WTC11 (cell line): ENCODE measurements around the gene TNS3. TPM values are rescaled to one million over a fixed set of nuclear protein-coding genes. Genes with fewer than 3 reads are reported as not detected.
"Not testable (repeated sequence)": the region's sequence is repeated elsewhere in the genome, so short reads cannot be mapped to it uniquely, and the experiment has no call there.

Source experiments
- ATAC-seq: fragments of 200-7000 bp; cut with Tn5 transposase; 2 replicates; pipeline ENCODE4 v1.10.0; 2021; ENCODE audit warnings: mild to moderate bottlenecking, moderate library complexity
- CTCF ChIA-PET: fragments of 300-600 bp; sonication (Branson Sonifier 250); formaldehyde crosslinking; loops from one replicate; lab custom pipeline; 2021; ENCODE audit warnings: antibody characterized with exemption; lab: Charles Lee
- POLR2A ChIA-PET: fragments of 350-600 bp; sonication (Branson Sonifier 250); formaldehyde crosslinking; loops from one replicate; lab custom pipeline; 2021; ENCODE audit warnings: antibody characterized with exemption; lab: Charles Lee
- DNase-seq: peaks from one replicate; pipeline ENCODE4 v3.0.0; 2021; ENCODE audit warnings: low spot score
- H3K27ac Mint-ChIP-seq: 2 replicates; pipeline ENCODE4 v1.8.0; 2021; ENCODE audit warnings: mixed read lengths
- H3K27me3 Mint-ChIP-seq: 2 replicates; pipeline ENCODE4 v1.8.0; 2021; ENCODE audit warnings: low read depth, mild to moderate bottlenecking, moderate library complexity, mixed read lengths
- H3K36me3 Mint-ChIP-seq: 2 replicates; pipeline ENCODE4 v1.8.0; 2021; ENCODE audit warnings: mixed read lengths
- H3K4me1 Mint-ChIP-seq: 2 replicates; pipeline ENCODE4 v1.8.0; 2022; ENCODE audit warnings: mixed read lengths
- H3K4me3 Mint-ChIP-seq: 2 replicates; pipeline ENCODE4 v1.8.0; 2021; ENCODE audit warnings: mild to moderate bottlenecking, moderate library complexity, mixed read lengths
- H3K9me3 Mint-ChIP-seq: 2 replicates; pipeline ENCODE4 v1.8.0; 2021; ENCODE audit warnings: mixed read lengths
- ATF1 ChIP-seq: sonication (generic); formaldehyde crosslinking; IDR thresholded peaks from 2 replicates; pipeline ENCODE4 v1.8.1; 2023; ENCODE audit warnings: mild to moderate bottlenecking, moderate library complexity, missing genetic modification reagents
- E2F5 ChIP-seq: sonication (generic); formaldehyde crosslinking; IDR thresholded peaks from 2 replicates; pipeline ENCODE4 v1.8.1; 2022; ENCODE audit warnings: mild to moderate bottlenecking, moderate library complexity, missing genetic modification reagents
- GABPB1 ChIP-seq: sonication (generic); formaldehyde crosslinking; IDR thresholded peaks from 2 replicates; pipeline ENCODE4 v1.8.1; 2023; ENCODE audit warnings: mild to moderate bottlenecking, missing genetic modification reagents
- KAT7 ChIP-seq: sonication (generic); formaldehyde crosslinking; IDR thresholded peaks from 2 replicates; pipeline ENCODE4 v1.8.1; 2023; ENCODE audit warnings: missing genetic modification reagents, mild to moderate bottlenecking, borderline replicate concordance
- MYBL2 ChIP-seq: sonication (generic); formaldehyde crosslinking; IDR thresholded peaks from 2 replicates; pipeline ENCODE4 v1.8.1; 2023; ENCODE audit warnings: mild to moderate bottlenecking, moderate library complexity, missing genetic modification reagents
- NFATC4 ChIP-seq: fragments of 250-450 bp; sonication (Bioruptor Pico); IDR thresholded peaks from 2 replicates; pipeline ENCODE4 v1.9.0; 2021; ENCODE audit warnings: mild to moderate bottlenecking
- OVOL2 ChIP-seq: fragments of 250-450 bp; sonication (Bioruptor Pico); IDR thresholded peaks from 2 replicates; pipeline ENCODE4 v1.9.0; 2021; ENCODE audit warnings: mild to moderate bottlenecking, borderline replicate concordance
- PRRX2 ChIP-seq: fragments of 250-450 bp; sonication (Bioruptor Pico); IDR thresholded peaks from 2 replicates; pipeline ENCODE4 v1.8.0; 2021; ENCODE audit warnings: mild to moderate bottlenecking
- TCF7 ChIP-seq: sonication (generic); formaldehyde crosslinking; IDR thresholded peaks from 2 replicates; pipeline ENCODE4 v1.8.0; 2022; ENCODE audit warnings: mild to moderate bottlenecking, low read depth, missing genetic modification reagents, moderate library complexity
- ZBTB21 ChIP-seq: sonication (generic); formaldehyde crosslinking; IDR thresholded peaks from 2 replicates; pipeline ENCODE4 v1.8.1; 2023; ENCODE audit warnings: mild to moderate bottlenecking, missing genetic modification reagents, borderline replicate concordance
- total RNA-seq: library from RNA; stranded (reverse); gene quantifications from 3 replicates; pipeline ENCODE4 v1.2.3, GENCODE V29; 2021
- TF ChIP-seq, protein P1 (sequence below): sonication (generic); formaldehyde crosslinking; IDR thresholded peaks from 2 replicates; pipeline ENCODE4 v1.8.1; 2023; ENCODE audit warnings: mild to moderate bottlenecking, missing genetic modification reagents
- TF ChIP-seq, protein P2 (sequence below): sonication (generic); formaldehyde crosslinking; IDR thresholded peaks from 2 replicates; pipeline ENCODE4 v1.8.0; 2022; ENCODE audit warnings: mild to moderate bottlenecking, missing genetic modification reagents
- TF ChIP-seq, protein P3 (sequence below): sonication (generic); formaldehyde crosslinking; IDR thresholded peaks from 2 replicates; pipeline ENCODE4 v1.8.0; 2023; ENCODE audit warnings: missing genetic modification reagents
- TF ChIP-seq, protein P4 (sequence below): sonication (generic); formaldehyde crosslinking; IDR thresholded peaks from 2 replicates; pipeline ENCODE4 v1.8.0; 2022; ENCODE audit warnings: mild to moderate bottlenecking, missing genetic modification reagents
- TF ChIP-seq, protein P5 (sequence below): sonication (generic); formaldehyde crosslinking; IDR thresholded peaks from 2 replicates; pipeline ENCODE4 v1.8.1; 2023; ENCODE audit warnings: mild to moderate bottlenecking, missing genetic modification reagents

TNS3 gene
- total RNA-seq, 1 experiment from 2014 or later: 37.7 TPM

DNA sequence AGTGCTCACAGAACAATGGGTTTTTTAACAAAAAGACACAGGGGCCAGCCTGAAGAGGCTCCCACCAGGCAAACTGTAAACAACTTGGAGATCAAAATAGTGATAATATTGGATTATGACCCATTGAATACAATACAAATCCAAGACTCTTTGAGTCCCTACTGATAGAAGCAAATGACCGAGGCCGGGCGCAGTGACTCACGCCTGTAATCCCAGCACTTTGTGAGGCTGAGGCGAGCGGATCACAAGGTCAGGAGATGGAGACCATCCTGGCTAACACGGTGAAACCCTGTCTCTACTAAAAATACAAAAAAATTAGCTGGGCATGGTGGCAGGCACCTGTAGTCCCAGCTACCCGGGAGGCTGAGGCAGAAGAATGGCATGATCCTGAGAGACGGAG, 40.4 kb downstream of the TNS3 start:
- H3K4me3 Mint-ChIP-seq, H3K27ac Mint-ChIP-seq, CTCF ChIA-PET, POLR2A ChIA-PET, H3K36me3 Mint-ChIP-seq, DNase-seq, ATAC-seq, H3K9me3 Mint-ChIP-seq: not testable (repeated sequence)
- H3K27me3 Mint-ChIP-seq: peaks cover 18% of the 10 kb centered on the region
- H3K4me1 Mint-ChIP-seq: peaks cover 62% of the 10 kb centered on the region

- ChIA-PET POLR2A (no interaction called here), CTCF (no interaction called here)
- no peaks in the 10 kb centered on the region for H3K9me3 Mint-ChIP-seq
- no peak overlapping the region for H3K4me3 Mint-ChIP-seq
- no peak for DNase-seq
- H3K4me1 Mint-ChIP-seq: peaks cover 68% of the 10 kb centered on the region
- no peak for ATAC-seq
- no peaks in the 10 kb centered on the region for H3K36me3 Mint-ChIP-seq
- peaks cover 26% of the 10 kb centered on the region for H3K27me3 Mint-ChIP-seq
- peak overlapping the region; percentile 42 for H3K27ac Mint-ChIP-seq
- TF ChIP-seq NFATC4 (CRISPR knock-in tag) (no peak), GABPB1 (CRISPR knock-in tag) (peak; percentile 35; the same call in 1 of the 2 replicates)
Observed at GRCh38 chr7:47540387-47541350, 41.2 kb downstream of the TNS3 start.

- TF ChIP-seq E2F5 (no peak), ZBTB21 (no peak), OVOL2 (no peak), TCF7 (CRISPR knock-in tag) (no peak), PRRX2 (CRISPR knock-in tag) (no peak), MYBL2 (CRISPR knock-in tag) (no peak), ATF1 (no peak), KAT7 (no peak)
- TF ChIP-seq, protein P1, sequence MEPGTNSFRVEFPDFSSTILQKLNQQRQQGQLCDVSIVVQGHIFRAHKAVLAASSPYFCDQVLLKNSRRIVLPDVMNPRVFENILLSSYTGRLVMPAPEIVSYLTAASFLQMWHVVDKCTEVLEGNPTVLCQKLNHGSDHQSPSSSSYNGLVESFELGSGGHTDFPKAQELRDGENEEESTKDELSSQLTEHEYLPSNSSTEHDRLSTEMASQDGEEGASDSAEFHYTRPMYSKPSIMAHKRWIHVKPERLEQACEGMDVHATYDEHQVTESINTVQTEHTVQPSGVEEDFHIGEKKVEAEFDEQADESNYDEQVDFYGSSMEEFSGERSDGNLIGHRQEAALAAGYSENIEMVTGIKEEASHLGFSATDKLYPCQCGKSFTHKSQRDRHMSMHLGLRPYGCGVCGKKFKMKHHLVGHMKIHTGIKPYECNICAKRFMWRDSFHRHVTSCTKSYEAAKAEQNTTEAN: no peak
- TF ChIP-seq, protein P2, sequence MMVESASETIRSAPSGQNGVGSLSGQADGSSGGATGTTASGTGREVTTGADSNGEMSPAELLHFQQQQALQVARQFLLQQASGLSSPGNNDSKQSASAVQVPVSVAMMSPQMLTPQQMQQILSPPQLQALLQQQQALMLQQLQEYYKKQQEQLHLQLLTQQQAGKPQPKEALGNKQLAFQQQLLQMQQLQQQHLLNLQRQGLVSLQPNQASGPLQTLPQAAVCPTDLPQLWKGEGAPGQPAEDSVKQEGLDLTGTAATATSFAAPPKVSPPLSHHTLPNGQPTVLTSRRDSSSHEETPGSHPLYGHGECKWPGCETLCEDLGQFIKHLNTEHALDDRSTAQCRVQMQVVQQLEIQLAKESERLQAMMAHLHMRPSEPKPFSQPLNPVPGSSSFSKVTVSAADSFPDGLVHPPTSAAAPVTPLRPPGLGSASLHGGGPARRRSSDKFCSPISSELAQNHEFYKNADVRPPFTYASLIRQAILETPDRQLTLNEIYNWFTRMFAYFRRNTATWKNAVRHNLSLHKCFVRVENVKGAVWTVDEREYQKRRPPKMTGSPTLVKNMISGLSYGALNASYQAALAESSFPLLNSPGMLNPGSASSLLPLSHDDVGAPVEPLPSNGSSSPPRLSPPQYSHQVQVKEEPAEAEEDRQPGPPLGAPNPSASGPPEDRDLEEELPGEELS (CRISPR knock-in tag): no peak
- TF ChIP-seq, protein P3, sequence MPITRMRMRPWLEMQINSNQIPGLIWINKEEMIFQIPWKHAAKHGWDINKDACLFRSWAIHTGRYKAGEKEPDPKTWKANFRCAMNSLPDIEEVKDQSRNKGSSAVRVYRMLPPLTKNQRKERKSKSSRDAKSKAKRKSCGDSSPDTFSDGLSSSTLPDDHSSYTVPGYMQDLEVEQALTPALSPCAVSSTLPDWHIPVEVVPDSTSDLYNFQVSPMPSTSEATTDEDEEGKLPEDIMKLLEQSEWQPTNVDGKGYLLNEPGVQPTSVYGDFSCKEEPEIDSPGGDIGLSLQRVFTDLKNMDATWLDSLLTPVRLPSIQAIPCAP: no peak
- TF ChIP-seq, protein P4, sequence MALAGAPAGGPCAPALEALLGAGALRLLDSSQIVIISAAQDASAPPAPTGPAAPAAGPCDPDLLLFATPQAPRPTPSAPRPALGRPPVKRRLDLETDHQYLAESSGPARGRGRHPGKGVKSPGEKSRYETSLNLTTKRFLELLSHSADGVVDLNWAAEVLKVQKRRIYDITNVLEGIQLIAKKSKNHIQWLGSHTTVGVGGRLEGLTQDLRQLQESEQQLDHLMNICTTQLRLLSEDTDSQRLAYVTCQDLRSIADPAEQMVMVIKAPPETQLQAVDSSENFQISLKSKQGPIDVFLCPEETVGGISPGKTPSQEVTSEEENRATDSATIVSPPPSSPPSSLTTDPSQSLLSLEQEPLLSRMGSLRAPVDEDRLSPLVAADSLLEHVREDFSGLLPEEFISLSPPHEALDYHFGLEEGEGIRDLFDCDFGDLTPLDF (CRISPR knock-in tag): no peak
- TF ChIP-seq, protein P5, sequence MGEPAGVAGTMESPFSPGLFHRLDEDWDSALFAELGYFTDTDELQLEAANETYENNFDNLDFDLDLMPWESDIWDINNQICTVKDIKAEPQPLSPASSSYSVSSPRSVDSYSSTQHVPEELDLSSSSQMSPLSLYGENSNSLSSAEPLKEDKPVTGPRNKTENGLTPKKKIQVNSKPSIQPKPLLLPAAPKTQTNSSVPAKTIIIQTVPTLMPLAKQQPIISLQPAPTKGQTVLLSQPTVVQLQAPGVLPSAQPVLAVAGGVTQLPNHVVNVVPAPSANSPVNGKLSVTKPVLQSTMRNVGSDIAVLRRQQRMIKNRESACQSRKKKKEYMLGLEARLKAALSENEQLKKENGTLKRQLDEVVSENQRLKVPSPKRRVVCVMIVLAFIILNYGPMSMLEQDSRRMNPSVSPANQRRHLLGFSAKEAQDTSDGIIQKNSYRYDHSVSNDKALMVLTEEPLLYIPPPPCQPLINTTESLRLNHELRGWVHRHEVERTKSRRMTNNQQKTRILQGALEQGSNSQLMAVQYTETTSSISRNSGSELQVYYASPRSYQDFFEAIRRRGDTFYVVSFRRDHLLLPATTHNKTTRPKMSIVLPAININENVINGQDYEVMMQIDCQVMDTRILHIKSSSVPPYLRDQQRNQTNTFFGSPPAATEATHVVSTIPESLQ (CRISPR knock-in tag): no peak
- TF ChIP-seq, all 79 proteins: peak for 0
- no peak overlapping the region for H3K4me3 Mint-ChIP-seq
- ChIA-PET CTCF (interaction anchor here (0.8 kb wide), 1 partner anchor 11 kb away, joined by 3 read pairs; no protein-coding TSS in a partner anchor), POLR2A (no interaction called here)
- DNase-seq (no peak), ATAC-seq (no peak)
- peaks cover 68% of the 10 kb centered on the region for H3K4me1 Mint-ChIP-seq
- H3K9me3 Mint-ChIP-seq: no peaks in the 10 kb centered on the region
- no peak overlapping the region for H3K27ac Mint-ChIP-seq
- peaks cover 33% of the 10 kb centered on the region for H3K27me3 Mint-ChIP-seq
- H3K36me3 Mint-ChIP-seq: no peaks in the 10 kb centered on the region
Observed at GRCh38 chr7:47540053-47540386, 41.9 kb downstream of the TNS3 start.
